ENCODE data around the gene CA5B.

CA5B gene

GRCh38 chrX:15747626-15748173 lies 9.6 kb downstream of the CA5B start:
- TF ChIP-seq EZH2phosphoT487 (IDR thresholded peaks at IDR 0.05; ENCODE audit: borderline replicate concordance, low read length) (no peak), CTCF (IDR thresholded peaks at IDR 0.05; ENCODE audit: low read depth, low read length, poor library complexity, severe bottlenecking) (no peak)
- Histone ChIP-seq H3K9me3 (ENCODE audit: control insufficient read depth, insufficient read depth, low read length) (no peaks in the 10 kb centered on the region), H3K27me3 (ENCODE audit: control insufficient read depth, low read length) (no peaks in the 10 kb centered on the region), H3K36me3 (ENCODE audit: control insufficient read depth, low read length) (no peaks in the 10 kb centered on the region), H3K4me3 (ENCODE audit: low read length) (no peak overlapping the region), H3K9me2 (replicated peaks; ENCODE audit: control insufficient read depth, low read length) (no peaks in the 10 kb centered on the region), H4K20me1 (ENCODE audit: control insufficient read depth, insufficient read depth, low read depth, low read length) (no peaks in the 10 kb centered on the region), H3K4me1 (ENCODE audit: control insufficient read depth, low read length) (no peaks in the 10 kb centered on the region), H3K27ac (ENCODE audit: low read depth, low read length) (no peak overlapping the region), H3K79me2 (ENCODE audit: control insufficient read depth, low read length) (no peaks in the 10 kb centered on the region), H3F3A (ENCODE audit: control insufficient read depth, insufficient read depth) (no peaks in the 10 kb centered on the region), H3K4me2 (ENCODE audit: low read length) (no peak overlapping the region)

GRCh38 chrX:15748841-15749240 lies 10.8 kb downstream of the CA5B start:
- Histone ChIP-seq H3K27me3 (ENCODE audit: control insufficient read depth, low read length) (no peaks in the 10 kb centered on the region), H3K27ac (ENCODE audit: low read depth, low read length) (no peak overlapping the region), H3K4me1 (ENCODE audit: control insufficient read depth, low read length) (no peaks in the 10 kb centered on the region), H4K20me1 (ENCODE audit: control insufficient read depth, insufficient read depth, low read depth, low read length) (no peaks in the 10 kb centered on the region), H3K4me3 (ENCODE audit: low read length) (no peak overlapping the region), H3K4me2 (ENCODE audit: low read length) (no peak overlapping the region), H3K79me2 (ENCODE audit: control insufficient read depth, low read length) (no peaks in the 10 kb centered on the region), H3K9me2 (replicated peaks; ENCODE audit: control insufficient read depth, low read length) (no peaks in the 10 kb centered on the region), H3F3A (ENCODE audit: control insufficient read depth, insufficient read depth) (no peaks in the 10 kb centered on the region), H3K36me3 (ENCODE audit: control insufficient read depth, low read length) (no peaks in the 10 kb centered on the region), H3K9me3 (ENCODE audit: control insufficient read depth, insufficient read depth, low read length) (no peaks in the 10 kb centered on the region)
- no peak for TF ChIP-seq EZH2phosphoT487 (IDR thresholded peaks at IDR 0.05; ENCODE audit: borderline replicate concordance, low read length)

DNA sequence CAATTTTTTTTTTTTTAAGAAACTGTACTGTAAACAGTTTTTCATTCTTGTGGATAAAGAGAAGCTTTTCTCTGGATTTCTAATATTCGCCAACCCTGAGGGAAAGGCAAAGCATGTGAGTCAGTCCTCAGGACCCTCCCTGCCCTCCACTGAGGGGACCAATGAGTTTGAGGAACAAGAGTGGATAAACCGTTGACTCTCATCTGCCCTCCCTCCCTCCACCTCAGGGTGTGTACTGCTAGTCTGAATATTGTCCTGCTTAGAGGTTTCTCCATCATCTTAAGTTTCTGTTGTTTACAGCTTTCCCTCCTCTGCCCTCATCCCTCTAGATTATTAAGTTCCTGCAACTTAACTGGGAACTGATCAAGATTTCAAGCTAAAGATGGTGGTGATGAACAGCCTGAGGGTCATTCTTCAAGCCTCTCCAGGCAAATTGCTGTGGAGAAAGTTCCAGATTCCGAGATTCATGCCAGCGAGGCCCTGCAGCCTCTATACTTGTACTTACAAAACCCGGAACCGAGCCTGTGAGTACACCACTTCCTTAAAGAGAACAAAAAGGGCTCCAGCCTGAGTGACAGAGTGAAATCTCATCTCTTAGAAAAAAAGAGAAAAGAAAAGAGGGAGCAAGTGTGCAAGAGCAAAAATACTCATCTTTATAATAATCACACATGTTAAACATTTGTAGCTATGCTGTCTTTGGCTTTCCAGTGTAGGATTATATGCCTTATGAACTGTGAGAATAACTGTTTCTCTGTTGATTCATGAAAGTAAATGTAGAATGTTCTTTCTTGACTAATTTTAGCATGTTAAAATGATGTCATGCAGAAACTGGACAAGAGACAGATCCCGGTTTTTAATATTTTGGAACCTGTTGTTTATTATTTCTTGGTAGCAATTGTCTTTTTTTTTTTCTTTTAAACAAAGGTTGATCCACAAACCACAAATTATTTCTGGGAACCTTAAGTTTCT lies 11.9 kb downstream of the CA5B start:
- H4K20me1 ChIP-seq (ENCODE audit: control insufficient read depth, insufficient read depth, low read depth, low read length): no peaks in the 10 kb centered on the region
- no peaks in the 10 kb centered on the region for H3K79me2 ChIP-seq (ENCODE audit: control insufficient read depth, low read length)
- no peak overlapping the region for H3K27ac ChIP-seq (ENCODE audit: low read depth, low read length)
- H3K4me1 ChIP-seq (ENCODE audit: control insufficient read depth, low read length): no peaks in the 10 kb centered on the region
- H3K27me3 ChIP-seq (ENCODE audit: control insufficient read depth, low read length): no peaks in the 10 kb centered on the region
- no peaks in the 10 kb centered on the region for H3K9me2 ChIP-seq (replicated peaks; ENCODE audit: control insufficient read depth, low read length)
- no peaks in the 10 kb centered on the region for H3F3A ChIP-seq (ENCODE audit: control insufficient read depth, insufficient read depth)
- no peaks in the 10 kb centered on the region for H3K9me3 ChIP-seq (ENCODE audit: control insufficient read depth, insufficient read depth, low read length)
- TF ChIP-seq CTCF (IDR thresholded peaks at IDR 0.05; ENCODE audit: low read depth, low read length, poor library complexity, severe bottlenecking): no peak
- TF ChIP-seq EZH2phosphoT487 (IDR thresholded peaks at IDR 0.05; ENCODE audit: borderline replicate concordance, low read length): no peak
- no peak overlapping the region for H3K4me2 ChIP-seq (ENCODE audit: low read length)
- H3K36me3 ChIP-seq (ENCODE audit: control insufficient read depth, low read length): no peaks in the 10 kb centered on the region
- H3K4me3 ChIP-seq (ENCODE audit: low read length): no peak overlapping the region

DNA sequence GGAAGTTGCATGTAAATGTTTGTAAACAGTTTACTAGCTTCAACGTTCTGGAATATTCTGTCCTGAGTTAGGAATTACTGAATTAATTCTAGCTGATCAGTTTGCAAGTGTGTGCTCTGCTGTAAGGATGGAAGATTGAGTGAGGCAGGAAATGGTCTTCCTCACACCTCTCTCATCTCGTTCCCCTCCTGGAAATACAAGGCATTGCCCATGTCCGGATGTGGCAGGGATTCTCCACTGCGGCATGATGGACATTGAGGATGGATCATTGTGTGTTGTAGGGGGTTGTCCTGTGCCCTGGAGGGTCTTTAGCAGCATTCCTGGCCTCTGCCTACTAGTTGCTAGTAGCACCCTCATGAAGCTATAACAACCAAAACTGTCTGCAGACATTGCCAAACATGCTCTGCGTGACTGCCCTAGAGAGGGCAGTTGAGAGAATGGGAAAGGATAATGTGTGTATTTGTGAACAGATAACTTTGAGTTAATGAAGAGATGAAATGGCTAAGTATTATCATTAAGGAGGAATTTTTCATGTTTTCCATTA lies 12.6 kb downstream of the CA5B start:
- TF ChIP-seq CTCF (IDR thresholded peaks at IDR 0.05; ENCODE audit: low read depth, low read length, poor library complexity, severe bottlenecking) (no peak), EZH2phosphoT487 (IDR thresholded peaks at IDR 0.05; ENCODE audit: borderline replicate concordance, low read length) (no peak)
- Histone ChIP-seq H3K27me3 (ENCODE audit: control insufficient read depth, low read length) (no peaks in the 10 kb centered on the region), H3K9me2 (replicated peaks; ENCODE audit: control insufficient read depth, low read length) (no peaks in the 10 kb centered on the region), H3F3A (ENCODE audit: control insufficient read depth, insufficient read depth) (no peaks in the 10 kb centered on the region), H3K4me2 (ENCODE audit: low read length) (no peak overlapping the region), H3K36me3 (ENCODE audit: control insufficient read depth, low read length) (no peaks in the 10 kb centered on the region), H3K4me1 (ENCODE audit: control insufficient read depth, low read length) (no peaks in the 10 kb centered on the region), H3K9me3 (ENCODE audit: control insufficient read depth, insufficient read depth, low read length) (no peaks in the 10 kb centered on the region), H3K4me3 (ENCODE audit: low read length) (no peak overlapping the region), H3K79me2 (ENCODE audit: control insufficient read depth, low read length) (no peaks in the 10 kb centered on the region), H4K20me1 (ENCODE audit: control insufficient read depth, insufficient read depth, low read depth, low read length) (no peaks in the 10 kb centered on the region), H3K27ac (ENCODE audit: low read depth, low read length) (no peak overlapping the region)

All from DOHH2 (cell line).